HG03103 (cell line): ENCODE data around the gene APOBEC3A.
"Not testable (repeated sequence)": the region's sequence is repeated elsewhere in the genome, so short reads cannot be mapped to it uniquely, and the experiment has no call there.

Source experiments
- ATAC-seq: cut with Tn5 transposase; IDR thresholded peaks from one replicate; pipeline ENCODE4 v1.9.1; 2021; ENCODE audit warnings: low read depth; ENCODE audit not compliant: unreplicated experiment

Gene APOBEC3A

GRCh38 chr22:38977289-38977688, 19.9 kb downstream of the APOBEC3A start:
- not testable (repeated sequence) for ATAC-seq

GRCh38 chr22:38980587-38980986, 23.2 kb downstream of the APOBEC3A start:
- not testable (repeated sequence) for ATAC-seq

- no peak for ATAC-seq
Observed at GRCh38 chr22:38981005-38981991, 23.9 kb downstream of the APOBEC3A start.

GRCh38 chr22:38981992-38982927, 24.9 kb downstream of the APOBEC3A start, which contains the start of gene APOBEC3B:
Gene APOBEC3B, plus strand, starts transcription at chr22:38982347. Its CDS starts 107 bp downstream, at chr22:38982454.
- ATAC-seq, result peak; percentile 47

- ATAC-seq, result no peak
Observed at GRCh38 chr22:38984224-38984623, 26.8 kb downstream of the APOBEC3A start.

- ATAC-seq, result peak; percentile 62
Observed at GRCh38 chr22:38984784-38985757, 27.7 kb downstream of the APOBEC3A start.

GRCh38 chr22:38986629-38987028, 29.2 kb downstream of the APOBEC3A start:
- no peak for ATAC-seq

GRCh38 chr22:38987171-38987895, 29.9 kb downstream of the APOBEC3A start:
- ATAC-seq, result no peak

- no peak for ATAC-seq
Observed at GRCh38 chr22:38989466-38989865, 32.1 kb downstream of the APOBEC3A start.

GRCh38 chr22:38992871-38993371, 35.5 kb downstream of the APOBEC3A start:
- not testable (repeated sequence) for ATAC-seq

- ATAC-seq, result no peak
Observed at GRCh38 chr22:38996105-38996504, 38.7 kb downstream of the APOBEC3A start.

- ATAC-seq, result no peak
Observed at GRCh38 chr22:38997518-38997917, 40.1 kb downstream of the APOBEC3A start.

- no peak for ATAC-seq
Observed at GRCh38 chr22:39003165-39003638, 45.8 kb downstream of the APOBEC3A start.

GRCh38 chr22:39007177-39007576, 49.8 kb downstream of the APOBEC3A start:
- no peak for ATAC-seq

- not testable (repeated sequence) for ATAC-seq
Observed at GRCh38 chr22:39008271-39008850, 51.0 kb downstream of the APOBEC3A start.

- ATAC-seq, result no peak
Observed at GRCh38 chr22:39010946-39011345, 53.5 kb downstream of the APOBEC3A start.
